Nephron (organoid): ENCODE data around the gene ASIC4.

Experiments
- H3K27ac Mint-ChIP-seq, 3 experiments: 2 replicates each; pipeline ENCODE4 v1.8.0; 2020; ENCODE audit warnings: mixed read lengths in 3 of 3, mild to moderate bottlenecking in 2 of 3, moderate library complexity in 1 of 3
- H3K27me3 Mint-ChIP-seq: 2 replicates; pipeline ENCODE4 v1.8.0; 2021; ENCODE audit warnings: low read depth, mild to moderate bottlenecking, moderate library complexity, mixed read lengths
- H3K36me3 Mint-ChIP-seq: 2 replicates; pipeline ENCODE4 v1.8.0; 2020; ENCODE audit warnings: low read depth, mixed read lengths
- H3K4me1 Mint-ChIP-seq: 2 replicates; pipeline ENCODE4 v1.8.0; 2020; ENCODE audit warnings: mixed read lengths
- H3K4me3 Mint-ChIP-seq, 3 experiments: 2 replicates each; pipeline ENCODE4 v1.8.0; 2020; ENCODE audit warnings: mild to moderate bottlenecking in 3 of 3, mixed read lengths in 3 of 3, moderate library complexity in 2 of 3
- H3K9me3 Mint-ChIP-seq: 2 replicates; pipeline ENCODE4 v1.8.0; 2020; ENCODE audit warnings: mixed read lengths
- TF ChIP-seq, protein P1 (sequence below), 3 experiments: fragments of 200-600 bp; sonication (generic); IDR thresholded peaks; one replicate each; pipeline ENCODE4 v1.5.0; 2021; ENCODE audit warnings: antibody characterized with exemption in 3 of 3; ENCODE audit not compliant: unreplicated experiment in 3 of 3

ASIC4 gene

DNA sequence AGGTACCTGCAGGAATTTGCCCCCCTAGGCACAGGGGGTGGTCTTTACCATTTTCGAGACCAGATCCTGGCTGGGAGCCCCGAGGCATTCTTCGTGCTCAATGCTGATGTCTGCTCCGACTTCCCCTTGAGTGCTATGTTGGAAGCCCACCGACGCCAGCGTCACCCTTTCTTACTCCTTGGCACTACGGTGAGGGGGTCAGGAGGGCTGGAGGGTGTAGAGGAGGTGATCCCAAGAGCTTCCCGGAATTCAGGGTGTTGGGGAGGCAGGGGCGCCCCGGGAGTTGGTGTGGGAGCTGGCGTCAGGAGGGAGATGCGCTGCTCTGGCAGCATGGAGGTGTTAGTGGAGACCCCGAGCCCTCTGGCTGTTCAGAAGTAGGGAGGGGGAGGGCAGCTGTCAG lies 12.4 kb upstream of the ASIC4 start:
- no peaks in the 10 kb centered on the region for H3K9me3 Mint-ChIP-seq
- H3K36me3 Mint-ChIP-seq = peaks cover 11% of the 10 kb centered on the region
- TF ChIP-seq, protein P1, sequence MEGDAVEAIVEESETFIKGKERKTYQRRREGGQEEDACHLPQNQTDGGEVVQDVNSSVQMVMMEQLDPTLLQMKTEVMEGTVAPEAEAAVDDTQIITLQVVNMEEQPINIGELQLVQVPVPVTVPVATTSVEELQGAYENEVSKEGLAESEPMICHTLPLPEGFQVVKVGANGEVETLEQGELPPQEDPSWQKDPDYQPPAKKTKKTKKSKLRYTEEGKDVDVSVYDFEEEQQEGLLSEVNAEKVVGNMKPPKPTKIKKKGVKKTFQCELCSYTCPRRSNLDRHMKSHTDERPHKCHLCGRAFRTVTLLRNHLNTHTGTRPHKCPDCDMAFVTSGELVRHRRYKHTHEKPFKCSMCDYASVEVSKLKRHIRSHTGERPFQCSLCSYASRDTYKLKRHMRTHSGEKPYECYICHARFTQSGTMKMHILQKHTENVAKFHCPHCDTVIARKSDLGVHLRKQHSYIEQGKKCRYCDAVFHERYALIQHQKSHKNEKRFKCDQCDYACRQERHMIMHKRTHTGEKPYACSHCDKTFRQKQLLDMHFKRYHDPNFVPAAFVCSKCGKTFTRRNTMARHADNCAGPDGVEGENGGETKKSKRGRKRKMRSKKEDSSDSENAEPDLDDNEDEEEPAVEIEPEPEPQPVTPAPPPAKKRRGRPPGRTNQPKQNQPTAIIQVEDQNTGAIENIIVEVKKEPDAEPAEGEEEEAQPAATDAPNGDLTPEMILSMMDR (IDR thresholded peaks at IDR 0.05; ENCODE audit: unreplicated experiment in 3 of 3) = no peak
- no peak overlapping the region for H3K4me3 Mint-ChIP-seq
- peaks cover 38% of the 10 kb centered on the region for H3K4me1 Mint-ChIP-seq
- peaks cover 24% of the 10 kb centered on the region for H3K27me3 Mint-ChIP-seq
- peak overlapping the region in 1 of 3 experiments; percentile 47 for H3K27ac Mint-ChIP-seq

DNA sequence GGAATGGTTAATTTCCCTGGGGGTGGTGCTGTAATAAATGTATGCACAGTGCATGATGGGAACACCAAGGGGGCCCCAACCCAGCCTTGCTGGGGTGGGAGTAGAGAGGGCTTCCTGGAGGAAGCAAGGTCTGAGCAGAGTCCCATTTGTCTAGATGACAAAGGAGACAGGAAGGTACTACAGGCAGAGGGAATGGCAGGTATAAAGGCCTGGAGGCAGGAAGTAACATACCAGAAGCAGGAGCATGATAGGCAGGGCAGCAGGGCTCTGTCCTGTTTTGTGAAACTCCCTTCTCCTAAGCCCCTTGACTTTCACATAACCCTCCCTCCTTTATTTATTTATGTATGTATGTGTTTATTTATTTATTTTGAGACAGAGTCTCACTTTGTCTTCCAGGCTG lies 11.7 kb upstream of the ASIC4 start:
- Mint-ChIP-seq H3K4me3 (no peak overlapping the region), H3K36me3 (peaks cover 11% of the 10 kb centered on the region), H3K9me3 (no peaks in the 10 kb centered on the region), H3K27me3 (peaks cover 16% of the 10 kb centered on the region), H3K4me1 (peaks cover 42% of the 10 kb centered on the region), H3K27ac (no peak overlapping the region)
- TF ChIP-seq, protein P1 (IDR thresholded peaks at IDR 0.05; ENCODE audit: unreplicated experiment in 3 of 3) = no peak

DNA sequence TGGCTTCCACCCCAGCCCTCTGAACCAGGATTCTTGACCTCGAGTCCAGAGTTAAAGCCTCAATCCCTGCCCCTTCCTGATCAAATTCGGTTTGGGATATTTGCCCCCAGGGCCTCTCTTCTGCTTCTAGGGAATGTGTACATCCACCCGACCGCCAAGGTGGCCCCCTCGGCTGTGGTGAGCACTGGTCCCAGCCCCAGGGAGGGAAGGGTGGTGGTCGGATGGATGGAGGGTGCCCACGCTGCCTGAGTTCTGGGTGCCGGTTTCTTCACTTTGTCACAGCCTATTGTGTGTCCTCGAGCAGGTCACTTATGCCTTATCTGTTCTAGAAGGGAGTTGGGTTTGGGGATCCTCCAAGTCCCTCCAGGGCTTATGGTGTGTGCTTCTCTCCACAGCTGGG lies 8.7 kb upstream of the ASIC4 start:
- H3K4me1 Mint-ChIP-seq = peaks cover 39% of the 10 kb centered on the region
- H3K9me3 Mint-ChIP-seq = no peaks in the 10 kb centered on the region
- H3K4me3 Mint-ChIP-seq = no peak overlapping the region
- TF ChIP-seq, protein P1 (IDR thresholded peaks at IDR 0.05; ENCODE audit: unreplicated experiment in 3 of 3) = no peak
- H3K36me3 Mint-ChIP-seq = peaks cover 11% of the 10 kb centered on the region
- H3K27me3 Mint-ChIP-seq = peaks cover 20% of the 10 kb centered on the region
- H3K27ac Mint-ChIP-seq = no peak overlapping the region

DNA sequence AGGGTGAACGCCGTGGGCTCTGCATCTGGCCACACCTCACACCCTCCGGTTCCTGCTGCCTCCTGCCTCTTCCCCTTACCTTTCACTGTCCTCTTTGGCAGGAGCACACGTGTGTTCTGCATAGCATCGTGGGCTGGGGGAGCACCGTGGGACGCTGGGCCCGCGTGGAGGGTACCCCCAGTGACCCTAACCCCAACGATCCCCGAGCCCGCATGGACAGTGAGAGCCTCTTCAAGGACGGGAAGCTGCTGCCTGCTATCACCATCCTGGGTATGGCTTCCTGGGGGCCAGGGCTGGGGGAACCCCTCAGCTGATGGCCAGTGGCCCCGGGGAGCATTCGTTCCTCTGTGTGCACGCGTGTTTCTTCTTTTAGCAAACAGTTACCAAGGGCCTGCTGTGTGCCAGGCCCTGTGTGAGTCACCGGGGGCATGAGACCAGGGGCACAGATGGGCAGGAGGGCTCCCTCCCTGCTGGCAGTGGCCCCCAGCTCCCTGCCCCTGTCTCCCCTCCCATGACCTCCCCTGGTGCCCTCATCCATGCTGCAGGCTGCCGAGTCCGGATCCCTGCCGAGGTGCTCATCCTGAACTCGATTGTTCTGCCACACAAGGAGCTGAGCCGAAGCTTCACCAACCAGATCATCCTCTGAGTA lies 8.0 kb upstream of the ASIC4 start:
- no peaks in the 10 kb centered on the region for H3K9me3 Mint-ChIP-seq
- peaks cover 11% of the 10 kb centered on the region for H3K36me3 Mint-ChIP-seq
- no peak overlapping the region for H3K4me3 Mint-ChIP-seq
- H3K27ac Mint-ChIP-seq = peak overlapping the region in 1 of 3 experiments; percentile 86
- TF ChIP-seq, protein P1 (IDR thresholded peaks at IDR 0.05; ENCODE audit: unreplicated experiment in 3 of 3) = no peak
- peaks cover 38% of the 10 kb centered on the region for H3K4me1 Mint-ChIP-seq
- H3K27me3 Mint-ChIP-seq = peaks cover 27% of the 10 kb centered on the region

DNA sequence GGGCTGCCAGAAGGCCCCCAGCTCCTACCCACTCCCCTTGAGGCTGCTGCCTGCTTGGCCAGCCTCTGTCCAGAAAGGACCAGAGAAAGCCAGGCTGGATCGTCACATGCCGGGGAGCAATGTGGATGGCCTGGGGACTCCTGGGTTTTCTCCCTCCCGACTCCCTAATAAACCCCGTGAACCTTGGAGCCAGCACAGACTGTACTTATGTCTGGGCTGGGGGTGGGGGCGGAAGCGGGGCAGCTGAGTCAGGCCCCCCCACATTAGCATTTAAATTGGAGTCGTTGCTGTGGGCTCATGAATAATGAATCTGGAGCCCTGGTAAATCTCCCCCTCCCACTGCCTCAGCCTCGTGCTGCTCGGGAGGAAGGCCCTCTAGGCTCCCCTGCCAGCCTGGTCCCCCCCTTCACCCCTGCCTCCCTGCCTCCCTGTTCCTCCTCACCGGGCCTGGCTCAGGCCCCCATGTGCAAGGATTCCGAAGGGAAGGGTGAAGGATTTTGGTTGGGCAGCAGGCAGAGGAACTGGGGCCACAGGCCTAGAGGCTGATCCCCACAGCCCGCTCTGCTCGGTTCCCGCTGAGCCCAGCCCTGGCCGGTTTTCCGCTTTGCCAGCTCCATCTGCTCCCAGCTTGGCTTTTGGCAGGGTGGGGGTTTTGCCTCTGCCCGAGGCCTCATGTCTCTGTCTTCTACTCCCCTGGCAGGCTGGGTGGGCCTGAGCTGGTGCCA lies 7.3 kb upstream of the ASIC4 start:
- peaks cover 33% of the 10 kb centered on the region for H3K27me3 Mint-ChIP-seq
- peaks cover 33% of the 10 kb centered on the region for H3K4me1 Mint-ChIP-seq
- H3K4me3 Mint-ChIP-seq = no peak overlapping the region
- peaks cover 11% of the 10 kb centered on the region for H3K36me3 Mint-ChIP-seq
- H3K27ac Mint-ChIP-seq = peak overlapping the region in 1 of 3 experiments; percentile 86
- no peaks in the 10 kb centered on the region for H3K9me3 Mint-ChIP-seq
- TF ChIP-seq, protein P1 (IDR thresholded peaks at IDR 0.05; ENCODE audit: unreplicated experiment in 3 of 3) = no peak
